HG03196 (cell line): Measurements from ENCODE around the gene PPP1R37.

ENCODE experiments used
- ATAC-seq: cut with Tn5 transposase; IDR thresholded peaks from one replicate; pipeline ENCODE4 v1.9.1; 2021; ENCODE audit not compliant: unreplicated experiment

The PPP1R37 gene

GRCh38 chr19:45187421-45188100 is 94.6 kb downstream of the PPP1R37 start:
- ATAC-seq = no peak

- ATAC-seq = no peak
Measured at GRCh38 chr19:45189971-45190370, 97.0 kb downstream of the PPP1R37 start.

DNA sequence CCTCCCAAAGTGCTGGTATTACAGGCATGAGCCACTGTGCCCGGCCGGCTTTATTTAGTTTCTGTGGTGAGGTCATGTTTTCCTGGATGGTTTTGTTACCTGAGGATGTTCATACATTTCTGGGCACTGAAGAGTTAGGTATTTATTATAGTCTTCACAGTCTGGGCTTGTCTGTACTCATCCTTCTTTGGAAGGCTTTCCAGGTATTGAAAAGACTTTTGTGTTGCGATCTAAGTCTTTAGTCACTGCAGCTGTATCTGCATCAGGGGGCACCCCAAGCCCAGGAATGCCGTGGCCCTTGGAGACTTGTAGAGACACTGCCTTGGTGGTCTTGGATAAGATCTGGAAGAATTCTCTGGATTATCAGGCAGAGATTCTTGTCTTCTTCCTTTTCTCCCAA is 98.4 kb downstream of the PPP1R37 start:
- ATAC-seq = no peak

GRCh38 chr19:45195764-45196163 is 102.8 kb downstream of the PPP1R37 start:
- no peak for ATAC-seq
